HG03558 (cell line): Measurements from ENCODE around the gene ALDH1A3.

Source experiments
- ATAC-seq: cut with Tn5 transposase; IDR thresholded peaks from one replicate; pipeline ENCODE4 v1.9.1; 2021; ENCODE audit warnings: moderate number of reproducible peaks; ENCODE audit not compliant: unreplicated experiment; ENCODE audit errors: extremely low read depth

ALDH1A3 gene

DNA sequence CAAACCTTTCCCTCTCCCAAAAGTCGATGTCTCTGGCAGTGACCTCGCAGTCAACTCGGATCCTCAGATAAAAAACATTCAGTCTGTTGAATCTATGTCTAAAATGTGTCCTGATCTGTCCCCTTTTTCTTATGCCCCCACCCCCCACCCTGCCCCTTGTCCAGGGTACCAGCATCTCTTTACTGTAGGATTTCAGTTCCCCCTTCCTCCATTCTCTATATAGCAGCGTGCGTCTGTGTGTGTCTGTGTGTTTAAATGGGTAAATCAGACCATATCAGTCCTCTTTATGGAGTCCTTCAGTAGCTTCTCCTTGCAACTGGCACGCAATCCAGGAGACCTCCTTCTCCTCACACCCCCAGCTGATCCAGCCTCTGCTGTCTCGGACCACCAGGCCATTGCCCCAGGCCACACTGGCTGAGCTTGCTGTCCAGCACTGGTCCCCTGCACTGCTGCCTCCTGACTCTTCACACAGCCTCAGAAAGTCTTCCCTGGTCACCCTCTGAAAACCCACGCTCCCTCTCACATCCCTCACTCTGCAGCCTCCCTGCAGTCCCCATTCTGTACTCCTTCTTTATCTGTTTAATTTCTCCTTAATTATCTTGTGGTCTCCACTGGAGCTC is 41.0 kb downstream of the ALDH1A3 start:
- no peak for ATAC-seq

DNA sequence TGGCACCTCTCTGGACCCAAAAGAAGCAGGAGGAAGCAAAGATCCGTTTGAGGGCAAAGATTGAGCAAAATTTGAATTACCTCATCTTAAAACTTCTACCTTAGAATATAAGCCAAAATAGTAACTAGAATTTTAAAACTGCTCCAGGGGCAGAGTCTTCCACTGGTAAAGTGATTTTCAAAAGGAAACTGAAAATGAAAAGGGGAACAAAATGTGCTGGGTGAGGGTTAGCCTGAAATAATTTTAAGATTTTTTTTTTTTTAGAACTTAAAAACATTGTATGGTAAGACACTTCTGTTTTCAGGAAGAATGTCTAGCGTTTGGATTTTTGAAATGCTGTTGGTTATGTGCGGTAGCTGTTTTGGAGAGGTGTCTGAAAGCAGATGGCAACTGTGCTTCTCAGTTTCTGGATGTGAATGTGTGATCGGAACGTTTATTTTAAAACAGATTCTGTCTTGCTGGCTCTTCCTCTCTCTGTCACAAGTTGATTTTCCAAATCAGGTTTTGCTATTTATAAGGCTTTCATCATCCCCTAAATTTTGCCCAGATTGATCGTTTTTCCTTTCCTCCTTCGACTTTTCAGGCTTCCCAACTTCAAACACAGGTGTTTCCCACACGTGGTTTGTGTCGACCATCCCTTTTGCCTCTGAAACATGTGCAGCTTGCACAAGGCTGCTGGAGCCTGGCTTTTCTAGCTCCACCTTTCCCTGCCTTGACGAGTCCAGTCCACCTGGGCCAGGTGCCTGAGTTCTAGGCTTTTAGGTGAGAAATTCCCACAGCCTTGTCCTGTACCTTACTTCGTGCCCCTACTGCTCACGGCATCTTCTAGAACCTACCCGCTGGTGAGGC is 42.8 kb downstream of the ALDH1A3 start:
- no peak for ATAC-seq

DNA sequence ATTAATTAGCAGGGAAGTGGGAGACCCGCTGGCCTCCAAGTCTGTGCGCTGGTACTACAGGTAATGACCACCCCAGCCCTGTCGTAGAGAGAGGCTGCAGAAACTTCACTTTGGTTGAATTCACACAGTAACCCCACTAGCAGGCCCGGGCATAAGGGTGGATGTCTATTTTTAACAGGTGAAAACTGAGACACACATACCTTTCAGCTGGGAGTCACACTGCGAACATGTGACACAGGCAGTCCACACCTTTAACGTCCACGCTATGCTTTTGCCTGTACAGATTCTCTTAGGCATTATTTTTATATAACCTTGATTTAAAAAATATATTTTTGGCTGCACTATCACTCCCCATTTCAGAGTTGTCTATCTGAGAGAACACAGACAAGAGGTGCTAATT is 43.4 kb downstream of the ALDH1A3 start:
- no peak for ATAC-seq

DNA sequence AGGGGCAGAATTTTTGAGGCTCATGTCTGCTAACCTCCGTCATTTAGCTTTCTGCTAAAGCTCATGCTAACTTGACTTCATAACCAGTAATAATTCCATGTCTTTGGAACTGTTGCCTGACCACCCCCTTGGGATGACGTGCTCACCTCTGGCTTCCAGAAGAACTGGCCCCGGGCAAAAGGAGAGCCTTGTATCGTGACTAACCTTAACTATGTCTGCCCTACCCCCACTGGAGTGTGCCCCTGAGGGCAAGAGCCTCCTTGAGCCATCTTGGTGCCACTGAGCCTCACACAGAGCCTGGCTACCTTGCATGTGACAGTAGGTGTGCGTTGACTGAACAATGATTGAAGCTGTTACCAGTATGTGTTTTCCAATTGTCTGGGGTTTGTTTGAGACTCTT is 44.3 kb downstream of the ALDH1A3 start:
- ATAC-seq: no peak

DNA sequence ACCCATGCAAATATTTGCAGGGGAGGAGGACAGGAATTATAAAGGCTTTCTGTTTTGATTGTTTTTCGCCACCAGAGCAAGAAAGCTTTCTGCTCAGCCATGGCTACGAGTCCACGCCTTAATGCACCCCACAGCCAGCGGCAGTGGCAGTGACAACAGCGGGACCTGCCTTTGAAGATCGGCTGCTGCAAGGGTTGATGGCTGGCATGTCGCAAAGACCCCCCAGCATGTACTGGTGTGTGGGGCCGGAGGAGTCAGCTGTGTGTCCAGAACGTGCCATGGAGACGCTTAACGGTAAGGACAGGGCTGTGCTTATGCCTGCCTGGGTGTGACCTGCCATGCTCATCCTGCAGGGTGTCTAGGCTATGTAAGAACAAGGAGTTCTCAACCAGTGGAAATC is 44.8 kb downstream of the ALDH1A3 start:
- ATAC-seq: no peak

DNA sequence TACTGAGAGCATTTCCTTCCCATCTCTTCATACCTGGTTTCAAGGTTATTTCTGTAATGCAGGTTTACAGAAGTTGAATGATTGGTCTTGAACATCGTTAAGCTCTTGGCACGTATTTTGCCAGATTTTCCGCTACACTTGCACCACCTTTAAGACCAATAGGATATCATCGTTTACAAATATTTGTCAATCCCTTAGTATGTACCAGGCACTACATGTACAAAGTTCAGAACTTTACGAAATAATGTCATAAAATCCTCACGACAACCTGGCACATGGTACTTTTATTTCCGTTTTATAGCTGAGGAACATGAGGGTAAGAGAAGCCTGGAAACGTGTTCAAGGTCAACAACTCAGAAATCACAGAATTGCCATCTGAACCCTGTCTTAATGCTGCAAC is 45.8 kb downstream of the ALDH1A3 start:
- no peak for ATAC-seq

DNA sequence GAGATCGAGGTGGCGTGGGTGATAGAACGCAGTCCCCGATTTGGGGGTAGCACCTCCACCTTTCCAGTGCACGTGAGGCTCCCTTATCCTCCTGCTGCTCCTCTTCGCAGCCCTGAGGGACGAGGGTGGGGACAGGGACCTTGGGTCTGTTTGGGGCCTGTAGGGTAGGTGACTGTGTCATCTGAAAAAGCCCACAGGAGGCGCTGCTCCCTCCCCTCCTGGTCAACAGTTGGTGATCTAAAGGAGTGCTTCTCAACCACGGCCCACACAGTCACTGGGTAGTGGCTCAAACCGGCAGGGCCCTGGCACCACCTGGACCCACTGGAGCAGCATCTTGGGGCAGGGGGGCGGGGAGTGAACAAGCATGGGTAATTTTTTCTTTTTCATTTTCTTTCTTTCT is 46.6 kb downstream of the ALDH1A3 start:
- no peak for ATAC-seq

DNA sequence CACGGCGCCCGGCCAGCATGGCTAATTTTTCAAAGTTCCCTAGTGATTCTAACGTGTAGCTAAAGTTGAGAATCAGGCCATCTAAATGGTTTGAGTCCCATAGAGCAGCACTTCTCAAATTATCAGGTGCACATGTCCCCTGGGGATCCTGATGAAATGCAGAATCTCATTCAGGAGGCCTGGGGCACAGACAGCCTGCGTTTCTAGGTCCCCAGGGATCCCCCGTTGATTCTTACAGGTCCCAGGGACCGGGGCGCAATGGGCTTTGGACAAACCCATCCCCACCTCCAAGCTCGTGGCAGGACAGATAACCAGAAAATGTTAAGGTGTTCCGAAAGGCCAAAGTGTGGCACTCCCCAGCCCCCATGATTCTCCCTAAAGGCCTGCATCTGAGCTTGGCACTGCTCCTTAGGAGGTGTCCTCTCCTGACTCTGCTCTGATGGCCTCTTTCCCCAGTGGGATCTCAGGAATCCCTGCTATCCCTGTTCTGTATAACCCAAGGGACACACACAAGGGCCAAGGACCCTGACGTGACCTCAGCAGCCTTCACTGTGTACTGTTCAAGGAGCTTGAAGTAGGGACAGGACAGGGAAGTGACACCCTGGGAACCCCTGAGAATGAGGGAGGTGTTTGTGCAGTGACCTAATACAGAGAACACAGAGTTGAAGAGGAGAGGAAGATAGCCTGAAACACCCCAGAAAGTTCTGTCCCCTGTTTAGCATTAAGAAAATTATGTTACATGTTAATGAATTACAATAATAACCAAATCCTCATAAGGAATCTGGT is 47.5 kb downstream of the ALDH1A3 start:
- peak; percentile 35 for ATAC-seq

DNA sequence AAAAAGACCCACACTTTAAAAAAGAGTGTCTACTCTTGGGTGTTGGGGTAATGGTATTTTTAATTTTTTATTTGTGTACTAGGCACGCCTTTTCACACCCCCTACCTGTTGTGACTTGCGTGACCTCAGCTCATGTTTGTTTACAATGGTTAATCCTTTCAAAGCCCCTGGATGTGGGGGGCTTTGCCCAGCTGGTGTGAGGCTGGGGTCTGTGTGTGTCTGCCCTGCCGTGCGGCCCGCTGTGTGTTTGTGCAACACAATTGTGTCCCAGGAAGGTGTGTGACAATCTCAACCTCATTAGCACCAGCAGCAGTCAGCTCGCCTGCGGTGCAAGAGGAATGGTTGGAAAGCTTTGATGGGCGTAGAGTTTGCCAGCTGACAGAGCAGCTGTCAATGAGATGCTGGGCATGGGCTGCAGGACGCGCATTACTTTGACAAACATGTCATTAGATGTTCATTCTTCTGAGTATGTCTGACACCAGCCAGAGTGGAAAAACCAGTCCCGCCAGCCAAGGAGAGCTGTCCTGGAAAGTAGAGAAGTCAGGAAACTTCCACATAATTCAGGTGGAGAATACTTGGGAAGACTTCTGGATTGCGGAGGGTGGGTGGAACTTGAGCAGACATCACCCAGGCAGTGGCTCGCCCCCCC is 49.1 kb downstream of the ALDH1A3 start:
- ATAC-seq: no peak

DNA sequence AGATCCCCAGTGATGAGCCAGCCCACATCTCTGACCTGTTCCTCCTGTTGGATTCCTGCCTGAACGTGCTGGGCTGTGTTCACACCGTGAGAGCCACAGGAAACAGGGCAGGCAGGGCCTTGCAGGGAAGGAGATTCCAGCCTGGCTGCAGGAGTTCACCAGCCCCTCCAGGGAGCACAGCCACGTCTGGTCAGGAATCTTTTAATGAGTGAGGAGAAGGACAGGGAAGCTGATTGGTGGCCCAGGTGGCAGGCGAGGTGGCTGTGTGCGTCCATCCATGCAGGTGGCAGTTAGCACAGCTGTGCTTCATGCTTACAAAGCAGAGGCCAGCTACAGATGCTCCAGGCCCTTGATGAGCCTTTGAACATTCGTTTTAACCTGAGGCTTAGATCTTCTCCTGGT is 50.0 kb downstream of the ALDH1A3 start:
- ATAC-seq: no peak

DNA sequence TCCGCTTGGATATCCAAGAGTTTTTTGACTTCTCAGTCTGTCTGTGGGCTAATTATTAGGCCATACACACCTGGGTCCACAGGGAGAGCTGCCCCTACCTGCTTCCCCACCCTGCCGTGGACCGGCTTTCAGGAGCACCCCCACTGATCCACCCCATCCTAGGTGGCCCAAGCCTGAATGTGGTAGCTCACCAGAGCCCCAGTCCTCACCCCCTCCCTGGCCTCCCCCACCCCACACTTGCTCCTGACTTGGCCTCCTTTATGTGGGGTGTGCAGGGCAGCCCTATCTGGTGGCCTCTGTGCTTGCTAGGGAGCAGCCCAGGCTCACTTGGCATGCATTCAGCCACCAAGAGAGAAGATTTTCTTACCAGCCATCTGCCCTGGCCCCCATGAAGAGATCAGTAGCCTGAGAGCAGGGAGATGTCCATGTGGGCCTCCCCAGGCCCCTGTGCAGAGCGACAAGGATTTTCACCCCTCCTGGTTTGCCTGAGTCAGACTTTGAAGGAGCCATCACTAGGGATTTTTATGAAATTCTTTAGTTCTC is 50.7 kb downstream of the ALDH1A3 start:
- no peak for ATAC-seq

DNA sequence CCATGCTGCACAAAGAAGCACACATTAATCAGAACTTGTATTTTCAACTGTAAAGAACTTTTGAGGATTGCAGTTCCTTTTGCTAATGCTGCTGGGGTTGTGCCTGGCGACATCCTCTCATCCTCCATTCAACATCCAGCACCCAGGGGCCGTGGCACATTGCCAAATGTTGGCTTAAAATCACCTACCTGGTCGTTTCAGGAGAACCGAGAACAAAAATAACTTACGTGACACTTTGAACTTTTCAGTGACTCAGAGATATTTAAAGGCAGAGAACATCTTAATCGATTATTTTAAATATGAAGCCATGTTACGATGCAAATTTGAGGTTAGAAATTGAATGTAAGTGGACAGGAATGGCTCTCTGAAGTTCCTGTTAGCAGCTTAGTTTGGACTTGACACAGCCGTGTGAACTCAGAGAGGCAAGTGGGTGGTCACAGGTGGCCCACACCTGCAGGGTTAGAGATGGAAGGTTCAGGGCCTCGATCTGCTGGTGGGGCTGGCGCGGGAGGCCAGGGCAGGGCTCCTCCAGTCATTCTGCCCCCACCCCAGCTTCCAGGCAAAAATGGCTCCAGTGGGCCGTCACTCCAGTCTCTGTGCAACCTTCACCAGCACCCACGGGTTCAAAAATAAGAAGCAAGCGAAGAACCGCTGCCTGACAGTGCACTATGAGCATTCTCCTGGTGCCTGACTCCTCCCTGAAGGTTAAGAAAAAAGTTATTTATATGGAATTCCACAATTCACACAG is 51.7 kb downstream of the ALDH1A3 start:
- no peak for ATAC-seq

DNA sequence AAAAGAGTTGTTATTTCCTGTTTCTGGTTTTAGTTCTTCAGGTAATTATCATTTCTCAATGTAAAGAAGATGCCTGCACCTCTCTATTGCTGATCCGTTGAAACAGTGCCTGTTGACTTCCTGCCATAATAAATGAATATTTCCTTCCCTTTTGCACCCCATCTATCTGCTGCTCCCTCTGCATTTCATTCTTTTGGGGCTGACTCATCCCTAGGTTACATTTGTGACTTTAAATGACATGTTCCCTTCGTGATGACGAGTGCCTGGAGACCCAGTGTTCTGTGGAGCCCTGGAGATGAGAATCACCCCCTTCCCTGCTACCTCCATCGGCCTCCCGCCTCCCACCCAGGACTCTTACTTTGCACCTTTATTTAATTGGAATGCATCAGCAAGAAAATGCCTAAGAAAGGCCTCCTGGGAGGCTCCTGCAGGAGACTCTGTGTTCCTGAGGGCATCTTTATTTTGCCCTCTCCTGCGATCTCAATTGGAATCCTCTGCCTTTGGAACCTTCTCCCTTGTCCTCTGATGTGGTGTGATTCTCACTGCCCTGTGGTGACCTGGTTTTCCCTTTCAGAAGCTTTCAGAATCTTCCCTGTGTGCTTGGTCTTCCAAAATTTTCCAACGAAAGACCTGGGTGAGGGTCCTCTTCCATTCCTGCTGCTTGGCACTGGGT is 53.2 kb downstream of the ALDH1A3 start:
- no peak for ATAC-seq

DNA sequence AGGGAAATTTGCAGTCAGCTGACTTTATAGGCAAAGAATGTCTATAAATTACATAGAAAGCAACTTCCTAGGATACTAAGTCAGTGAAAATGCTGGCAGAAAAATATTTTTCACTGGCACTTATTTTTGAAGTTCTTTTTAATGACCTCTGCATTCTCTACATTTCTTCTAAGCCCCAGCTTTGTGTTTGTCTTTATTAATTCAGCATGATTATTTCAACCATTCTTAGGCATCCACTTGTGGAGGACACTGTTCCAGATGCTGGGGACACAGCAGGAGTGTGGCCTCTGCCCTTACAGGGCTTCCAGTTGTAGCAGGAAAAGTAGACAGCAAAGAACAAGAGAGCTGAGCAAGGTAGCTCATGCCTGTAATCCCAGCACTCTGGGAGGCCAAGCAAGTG is 54.5 kb downstream of the ALDH1A3 start:
- ATAC-seq: no peak

DNA sequence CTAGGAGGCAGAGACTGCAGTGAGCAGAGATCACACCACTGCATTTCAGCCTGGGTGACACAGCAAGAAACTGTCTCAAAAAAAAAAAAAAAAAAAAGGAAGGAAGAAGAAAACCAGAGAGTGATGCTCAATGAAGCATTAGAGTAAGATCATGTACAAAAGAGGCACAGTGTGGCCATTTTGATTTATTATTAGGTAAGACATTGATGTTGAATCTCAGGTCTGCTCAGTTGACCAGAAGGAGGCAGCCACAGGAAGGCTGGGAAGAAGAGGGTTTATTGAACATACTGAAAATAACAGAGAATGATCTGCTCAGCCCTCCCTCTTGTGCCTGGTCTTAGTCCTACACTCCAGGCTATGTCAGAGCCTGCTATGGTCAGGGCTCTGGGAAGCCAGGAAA is 55.1 kb downstream of the ALDH1A3 start:
- no peak for ATAC-seq

DNA sequence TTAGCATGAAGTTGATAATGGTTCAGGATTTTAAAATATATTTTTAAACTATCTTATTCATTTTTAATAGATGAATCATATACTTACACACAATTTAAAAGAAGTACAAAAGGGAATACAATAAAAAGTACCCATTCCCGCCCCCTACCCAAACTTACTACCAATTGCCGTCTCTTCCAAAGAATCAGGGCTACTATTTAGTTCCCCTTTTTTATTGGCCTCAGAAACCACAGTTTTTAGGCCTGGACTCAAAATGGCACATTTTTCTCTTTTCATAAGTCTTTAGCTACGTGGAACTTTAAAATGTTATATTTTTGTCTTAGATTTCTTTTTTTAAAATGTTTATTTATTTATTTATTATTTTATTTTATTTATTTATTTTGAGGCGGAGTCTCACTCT is 57.5 kb downstream of the ALDH1A3 start:
- no peak for ATAC-seq

DNA sequence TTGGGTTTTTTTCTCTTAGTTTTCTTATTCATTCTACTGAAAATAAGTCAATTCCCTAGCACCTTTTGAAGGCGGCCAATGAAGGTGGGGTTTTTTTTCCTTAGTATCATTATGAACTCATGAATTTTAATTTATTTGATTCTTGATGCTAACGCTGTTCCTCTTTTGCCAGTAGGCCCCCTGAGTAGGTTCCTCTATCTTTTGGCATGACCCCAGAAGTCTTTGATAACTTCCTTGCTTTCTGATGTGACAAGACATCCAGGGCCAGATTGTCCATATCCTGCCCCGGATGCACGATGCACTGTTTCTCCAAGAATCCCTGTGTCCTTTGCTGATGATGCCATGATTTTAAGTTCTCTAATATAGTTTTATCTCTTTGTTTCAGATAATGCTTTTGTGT is 60.2 kb downstream of the ALDH1A3 start:
- ATAC-seq: no peak

DNA sequence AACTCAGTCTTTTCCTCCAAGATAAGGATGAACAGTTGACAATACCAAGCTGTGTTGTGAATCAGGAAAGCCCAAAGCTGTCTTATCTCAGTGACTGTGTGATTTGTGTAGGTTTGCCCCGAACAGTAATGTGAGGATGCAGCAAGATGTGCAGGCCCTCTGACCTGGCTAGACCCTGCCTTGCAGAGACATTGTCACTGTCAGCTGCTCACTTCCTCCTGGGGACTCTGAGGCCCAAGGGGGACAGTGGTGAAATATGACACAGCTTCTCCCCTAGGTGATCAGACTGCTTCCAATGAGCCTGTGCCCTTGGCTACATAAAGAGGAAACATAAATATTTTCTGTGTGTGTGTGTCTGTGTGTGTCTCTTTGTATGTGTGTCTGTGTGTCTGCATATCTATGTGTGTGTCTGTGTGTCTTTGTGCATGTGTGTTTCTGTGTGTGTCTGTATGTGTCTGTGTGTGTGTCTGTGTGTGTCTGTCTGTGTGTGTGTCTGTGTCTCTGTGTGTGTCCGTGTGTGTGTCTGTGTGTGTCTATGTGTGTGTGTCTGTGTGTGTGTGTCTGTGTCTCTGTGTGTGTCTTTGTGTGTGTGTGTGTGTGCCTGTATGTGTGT is 61.2 kb downstream of the ALDH1A3 start:
- ATAC-seq: peak; percentile 37

DNA sequence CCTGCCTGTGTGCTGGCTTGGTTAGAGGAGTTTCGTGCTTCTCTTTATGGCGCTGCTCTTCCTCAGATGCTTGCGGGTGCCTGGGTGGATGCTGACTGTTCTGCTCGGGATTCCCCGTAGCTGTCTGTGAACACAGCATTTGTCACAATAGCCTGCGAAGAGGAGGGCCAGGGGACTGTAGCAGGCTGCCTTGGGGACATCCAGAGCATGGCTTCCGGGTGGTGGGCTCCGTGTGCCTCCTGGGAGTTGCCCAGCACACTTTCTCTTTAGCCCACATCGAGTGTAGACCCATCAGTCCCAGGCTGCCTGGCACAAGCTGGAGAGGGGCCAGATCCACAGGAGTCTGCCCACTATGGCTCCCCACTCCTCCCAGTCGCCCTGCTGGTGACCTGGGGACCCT is 61.9 kb downstream of the ALDH1A3 start:
- no peak for ATAC-seq
